Measurements from ENCODE around the gene CYP24A1. TPM values are rescaled to one million over a fixed set of nuclear protein-coding genes. Genes with fewer than 3 reads are reported as not detected.

CYP24A1 gene
- total and polyA plus RNA-seq, 2 of the 13 experiments (the other 11 are each of a cell fraction or from before 2014, with no cell fraction given), result 9.4 to 32.7 TPM

DNA sequence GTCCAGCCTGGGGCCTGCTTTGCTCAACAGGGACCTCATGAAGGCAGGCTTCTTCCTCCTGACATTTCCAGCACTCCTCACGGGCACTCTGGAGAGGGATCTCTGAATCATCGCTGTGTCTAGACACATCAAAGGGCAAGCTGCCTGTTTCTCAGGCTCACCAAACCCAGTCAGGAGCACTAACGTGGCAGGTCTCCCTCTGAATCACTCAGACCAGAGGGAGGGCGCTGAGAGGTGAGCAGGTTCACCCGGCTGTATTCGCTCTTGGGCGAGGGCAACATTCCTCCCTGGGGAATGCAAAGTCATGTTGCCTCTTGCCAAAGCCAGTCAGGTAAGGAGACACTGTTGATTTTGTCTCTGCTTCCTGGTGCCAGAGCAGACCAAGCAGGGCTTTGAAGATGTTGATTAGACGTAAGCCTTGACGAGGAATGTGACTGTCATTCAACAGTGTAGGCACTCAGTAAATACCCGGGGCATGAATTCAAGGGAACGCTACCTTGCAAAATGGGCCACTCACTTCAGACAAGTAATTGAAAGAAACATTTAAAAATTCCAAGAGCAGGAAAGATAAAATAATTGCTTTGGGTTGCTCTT lies 50.1 kb downstream of the CYP24A1 start (continued):
- TF ChIP-seq, protein P1, sequence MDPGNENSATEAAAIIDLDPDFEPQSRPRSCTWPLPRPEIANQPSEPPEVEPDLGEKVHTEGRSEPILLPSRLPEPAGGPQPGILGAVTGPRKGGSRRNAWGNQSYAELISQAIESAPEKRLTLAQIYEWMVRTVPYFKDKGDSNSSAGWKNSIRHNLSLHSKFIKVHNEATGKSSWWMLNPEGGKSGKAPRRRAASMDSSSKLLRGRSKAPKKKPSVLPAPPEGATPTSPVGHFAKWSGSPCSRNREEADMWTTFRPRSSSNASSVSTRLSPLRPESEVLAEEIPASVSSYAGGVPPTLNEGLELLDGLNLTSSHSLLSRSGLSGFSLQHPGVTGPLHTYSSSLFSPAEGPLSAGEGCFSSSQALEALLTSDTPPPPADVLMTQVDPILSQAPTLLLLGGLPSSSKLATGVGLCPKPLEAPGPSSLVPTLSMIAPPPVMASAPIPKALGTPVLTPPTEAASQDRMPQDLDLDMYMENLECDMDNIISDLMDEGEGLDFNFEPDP (CRISPR knock-in tag; conservative IDR thresholded peaks at IDR 0.05), result no peak
- TF ChIP-seq RNF2 (conservative IDR thresholded peaks at IDR 0.05; ENCODE audit: low read depth), result 0 out of 2 replicates have a peak, but pooled peaks have one; percentile 35
- TF ChIP-seq, protein P2, sequence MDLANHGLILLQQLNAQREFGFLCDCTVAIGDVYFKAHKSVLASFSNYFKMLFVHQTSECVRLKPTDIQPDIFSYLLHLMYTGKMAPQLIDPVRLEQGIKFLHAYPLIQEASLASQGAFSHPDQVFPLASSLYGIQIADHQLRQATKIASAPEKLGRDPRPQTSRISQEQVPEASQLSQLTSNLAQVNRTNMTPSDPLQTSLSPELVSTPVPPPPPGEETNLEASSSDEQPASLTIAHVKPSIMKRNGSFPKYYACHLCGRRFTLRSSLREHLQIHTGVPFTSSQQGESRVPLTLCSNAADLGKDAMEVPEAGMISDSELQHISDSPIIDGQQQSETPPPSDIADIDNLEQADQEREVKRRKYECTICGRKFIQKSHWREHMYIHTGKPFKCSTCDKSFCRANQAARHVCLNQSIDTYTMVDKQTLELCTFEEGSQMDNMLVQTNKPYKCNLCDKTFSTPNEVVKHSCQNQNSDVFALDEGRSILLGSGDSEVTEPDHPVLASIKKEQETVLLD (CRISPR knock-in tag; IDR thresholded peaks at IDR 0.05; ENCODE audit: low read depth), result no peak
- TF ChIP-seq NBN (conservative IDR thresholded peaks at IDR 0.05), result no peak
- peak; percentile 93; the same call in 1 of the 2 replicates for TF ChIP-seq ZNF264 (CRISPR knock-in tag; IDR thresholded peaks at IDR 0.05)
- TF ChIP-seq, protein P3, sequence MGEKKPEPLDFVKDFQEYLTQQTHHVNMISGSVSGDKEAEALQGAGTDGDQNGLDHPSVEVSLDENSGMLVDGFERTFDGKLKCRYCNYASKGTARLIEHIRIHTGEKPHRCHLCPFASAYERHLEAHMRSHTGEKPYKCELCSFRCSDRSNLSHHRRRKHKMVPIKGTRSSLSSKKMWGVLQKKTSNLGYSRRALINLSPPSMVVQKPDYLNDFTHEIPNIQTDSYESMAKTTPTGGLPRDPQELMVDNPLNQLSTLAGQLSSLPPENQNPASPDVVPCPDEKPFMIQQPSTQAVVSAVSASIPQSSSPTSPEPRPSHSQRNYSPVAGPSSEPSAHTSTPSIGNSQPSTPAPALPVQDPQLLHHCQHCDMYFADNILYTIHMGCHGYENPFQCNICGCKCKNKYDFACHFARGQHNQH (CRISPR knock-in tag; IDR thresholded peaks at IDR 0.05), result peak; percentile 96
- peak; percentile 99 for TF ChIP-seq NFE2L1 (CRISPR knock-in tag; IDR thresholded peaks at IDR 0.05; ENCODE audit: borderline replicate concordance)
- peak; percentile 96; the same call in 1 of the 2 replicates for TF ChIP-seq ZNF205 (CRISPR knock-in tag; IDR thresholded peaks at IDR 0.05)
- TF ChIP-seq POLR2G (IDR thresholded peaks at IDR 0.05; ENCODE audit: low read depth, low read length), result peak; percentile 92
- TF ChIP-seq SRF (IDR thresholded peaks at IDR 0.05; ENCODE audit: low read depth, low read length), result no peak
- peak; percentile 81; the same call in 1 of the 2 replicates for TF ChIP-seq ETV6 (CRISPR knock-in tag; conservative IDR thresholded peaks at IDR 0.05)
- peak; percentile 73 for TF ChIP-seq RBFOX2 (IDR thresholded peaks at IDR 0.05; ENCODE audit: low read depth, low read length)
- TF ChIP-seq, protein P4, sequence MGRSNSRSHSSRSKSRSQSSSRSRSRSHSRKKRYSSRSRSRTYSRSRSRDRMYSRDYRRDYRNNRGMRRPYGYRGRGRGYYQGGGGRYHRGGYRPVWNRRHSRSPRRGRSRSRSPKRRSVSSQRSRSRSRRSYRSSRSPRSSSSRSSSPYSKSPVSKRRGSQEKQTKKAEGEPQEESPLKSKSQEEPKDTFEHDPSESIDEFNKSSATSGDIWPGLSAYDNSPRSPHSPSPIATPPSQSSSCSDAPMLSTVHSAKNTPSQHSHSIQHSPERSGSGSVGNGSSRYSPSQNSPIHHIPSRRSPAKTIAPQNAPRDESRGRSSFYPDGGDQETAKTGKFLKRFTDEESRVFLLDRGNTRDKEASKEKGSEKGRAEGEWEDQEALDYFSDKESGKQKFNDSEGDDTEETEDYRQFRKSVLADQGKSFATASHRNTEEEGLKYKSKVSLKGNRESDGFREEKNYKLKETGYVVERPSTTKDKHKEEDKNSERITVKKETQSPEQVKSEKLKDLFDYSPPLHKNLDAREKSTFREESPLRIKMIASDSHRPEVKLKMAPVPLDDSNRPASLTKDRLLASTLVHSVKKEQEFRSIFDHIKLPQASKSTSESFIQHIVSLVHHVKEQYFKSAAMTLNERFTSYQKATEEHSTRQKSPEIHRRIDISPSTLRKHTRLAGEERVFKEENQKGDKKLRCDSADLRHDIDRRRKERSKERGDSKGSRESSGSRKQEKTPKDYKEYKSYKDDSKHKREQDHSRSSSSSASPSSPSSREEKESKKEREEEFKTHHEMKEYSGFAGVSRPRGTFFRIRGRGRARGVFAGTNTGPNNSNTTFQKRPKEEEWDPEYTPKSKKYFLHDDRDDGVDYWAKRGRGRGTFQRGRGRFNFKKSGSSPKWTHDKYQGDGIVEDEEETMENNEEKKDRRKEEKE (IDR thresholded peaks at IDR 0.05), result no peak
- TF ChIP-seq ZNF878 (CRISPR knock-in tag; IDR thresholded peaks at IDR 0.05), result peak; percentile 71
- peak; percentile 96 for TF ChIP-seq BCL6 (CRISPR knock-in tag; IDR thresholded peaks at IDR 0.05)
- TF ChIP-seq, protein P5, sequence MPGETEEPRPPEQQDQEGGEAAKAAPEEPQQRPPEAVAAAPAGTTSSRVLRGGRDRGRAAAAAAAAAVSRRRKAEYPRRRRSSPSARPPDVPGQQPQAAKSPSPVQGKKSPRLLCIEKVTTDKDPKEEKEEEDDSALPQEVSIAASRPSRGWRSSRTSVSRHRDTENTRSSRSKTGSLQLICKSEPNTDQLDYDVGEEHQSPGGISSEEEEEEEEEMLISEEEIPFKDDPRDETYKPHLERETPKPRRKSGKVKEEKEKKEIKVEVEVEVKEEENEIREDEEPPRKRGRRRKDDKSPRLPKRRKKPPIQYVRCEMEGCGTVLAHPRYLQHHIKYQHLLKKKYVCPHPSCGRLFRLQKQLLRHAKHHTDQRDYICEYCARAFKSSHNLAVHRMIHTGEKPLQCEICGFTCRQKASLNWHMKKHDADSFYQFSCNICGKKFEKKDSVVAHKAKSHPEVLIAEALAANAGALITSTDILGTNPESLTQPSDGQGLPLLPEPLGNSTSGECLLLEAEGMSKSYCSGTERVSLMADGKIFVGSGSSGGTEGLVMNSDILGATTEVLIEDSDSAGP (CRISPR knock-in tag; IDR thresholded peaks at IDR 0.05; ENCODE audit: borderline replicate concordance), result peak; percentile 88
- TF ChIP-seq, protein P6, sequence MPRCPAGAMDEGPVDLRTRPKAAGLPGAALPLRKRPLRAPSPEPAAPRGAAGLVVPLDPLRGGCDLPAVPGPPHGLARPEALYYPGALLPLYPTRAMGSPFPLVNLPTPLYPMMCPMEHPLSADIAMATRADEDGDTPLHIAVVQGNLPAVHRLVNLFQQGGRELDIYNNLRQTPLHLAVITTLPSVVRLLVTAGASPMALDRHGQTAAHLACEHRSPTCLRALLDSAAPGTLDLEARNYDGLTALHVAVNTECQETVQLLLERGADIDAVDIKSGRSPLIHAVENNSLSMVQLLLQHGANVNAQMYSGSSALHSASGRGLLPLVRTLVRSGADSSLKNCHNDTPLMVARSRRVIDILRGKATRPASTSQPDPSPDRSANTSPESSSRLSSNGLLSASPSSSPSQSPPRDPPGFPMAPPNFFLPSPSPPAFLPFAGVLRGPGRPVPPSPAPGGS (CRISPR knock-in tag; IDR thresholded peaks at IDR 0.05), result peak; percentile 52; the same call in 1 of the 2 replicates
- TF ChIP-seq ZNF143 (CRISPR knock-in tag; IDR thresholded peaks at IDR 0.05), result peak; percentile 69
- TF ChIP-seq MED1 (CRISPR knock-in tag; IDR thresholded peaks at IDR 0.05), result peak; percentile 99
- peak; percentile 69; the same call in 1 of the 2 replicates for TF ChIP-seq JUNB (CRISPR knock-in tag; IDR thresholded peaks at IDR 0.05; ENCODE audit: borderline replicate concordance)
